RCC 7860 (cell line): ENCODE data around the gene PEX3.
"Not testable (repeated sequence)": the region's sequence is repeated elsewhere in the genome, so short reads cannot be mapped to it uniquely, and the experiment has no call there.

Experiments
- DNase-seq: peaks from one replicate; pipeline ENCODE4 v3.0.0-alpha.2; 2015; ENCODE audit warnings: low spot score
- FAIRE-seq: peaks from 2 replicates; lab custom pipeline; 2012; peaks lifted over from hg19 to GRCh38; lab: Jason Lieb, UNC

PEX3 gene

DNA sequence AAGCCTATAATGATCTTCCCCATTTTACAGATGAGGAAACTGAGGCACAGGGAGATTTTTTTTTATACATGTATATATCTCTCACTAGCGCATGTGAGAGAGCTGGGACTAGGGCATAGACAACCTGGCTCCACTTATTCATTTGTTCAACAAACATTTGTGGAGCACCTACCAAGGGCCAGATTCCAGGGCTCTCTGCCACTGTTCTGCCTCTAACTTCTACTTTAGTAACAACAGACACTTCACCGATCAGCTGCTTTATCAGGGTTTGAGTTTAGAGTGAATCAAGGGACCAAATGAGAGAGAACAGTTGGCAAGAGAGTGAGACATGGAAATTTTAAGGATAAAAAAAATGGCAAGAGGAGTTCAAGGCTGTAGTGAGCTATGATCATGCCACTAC, 7.5 kb upstream of the PEX3 start:
- DNase-seq (no peak), FAIRE-seq (no peak)

DNA sequence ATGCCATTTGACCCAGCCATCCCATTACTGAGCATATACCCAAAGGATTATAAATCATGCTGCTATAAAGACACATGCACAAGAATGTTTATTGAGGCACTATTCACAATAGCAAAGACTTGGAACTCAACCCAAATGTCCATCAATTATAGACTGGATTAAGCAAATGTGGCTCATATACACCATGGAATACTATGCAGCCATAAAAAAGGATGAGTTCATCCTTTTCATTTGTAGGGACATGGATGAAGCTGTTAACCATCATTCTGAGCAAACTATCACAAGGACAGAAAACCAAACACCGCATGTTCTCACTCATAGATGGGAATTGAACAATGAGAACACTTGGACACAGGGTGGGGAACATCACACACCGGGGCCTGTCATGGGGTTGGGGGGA, 2.7 kb upstream of the PEX3 start:
- DNase-seq, FAIRE-seq: not testable (repeated sequence)

DNA sequence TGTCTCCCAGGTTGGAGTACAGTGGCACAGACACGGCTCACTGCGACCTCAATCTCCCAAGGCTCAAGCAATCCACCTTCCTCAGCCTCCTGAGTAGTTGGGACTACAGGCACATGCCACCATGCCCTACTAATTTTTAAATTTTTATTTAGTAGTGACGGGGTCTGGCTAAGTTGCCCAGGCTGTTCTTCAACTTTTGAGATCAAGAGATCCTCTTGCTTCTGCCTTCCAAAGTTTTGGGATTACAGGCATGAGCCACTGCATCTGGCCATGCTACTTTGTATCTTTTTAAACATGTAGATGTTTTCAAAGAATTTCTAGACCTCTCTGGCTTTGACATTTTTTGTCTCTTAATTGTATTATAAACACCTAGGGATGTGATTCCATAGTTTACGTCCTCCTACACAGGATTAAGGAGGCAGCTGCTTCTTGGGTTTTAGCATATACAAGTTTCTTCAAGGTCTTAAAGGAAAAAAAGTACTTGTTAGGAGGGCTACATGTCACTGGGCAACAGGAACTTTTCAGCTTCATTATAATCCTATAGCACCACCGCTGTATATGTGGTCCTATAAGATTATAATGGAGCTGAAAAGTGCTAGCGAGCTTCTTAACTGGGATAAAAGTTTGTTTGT, 1.4 kb upstream of the PEX3 start:
- DNase-seq (no peak), FAIRE-seq (no peak)

DNA sequence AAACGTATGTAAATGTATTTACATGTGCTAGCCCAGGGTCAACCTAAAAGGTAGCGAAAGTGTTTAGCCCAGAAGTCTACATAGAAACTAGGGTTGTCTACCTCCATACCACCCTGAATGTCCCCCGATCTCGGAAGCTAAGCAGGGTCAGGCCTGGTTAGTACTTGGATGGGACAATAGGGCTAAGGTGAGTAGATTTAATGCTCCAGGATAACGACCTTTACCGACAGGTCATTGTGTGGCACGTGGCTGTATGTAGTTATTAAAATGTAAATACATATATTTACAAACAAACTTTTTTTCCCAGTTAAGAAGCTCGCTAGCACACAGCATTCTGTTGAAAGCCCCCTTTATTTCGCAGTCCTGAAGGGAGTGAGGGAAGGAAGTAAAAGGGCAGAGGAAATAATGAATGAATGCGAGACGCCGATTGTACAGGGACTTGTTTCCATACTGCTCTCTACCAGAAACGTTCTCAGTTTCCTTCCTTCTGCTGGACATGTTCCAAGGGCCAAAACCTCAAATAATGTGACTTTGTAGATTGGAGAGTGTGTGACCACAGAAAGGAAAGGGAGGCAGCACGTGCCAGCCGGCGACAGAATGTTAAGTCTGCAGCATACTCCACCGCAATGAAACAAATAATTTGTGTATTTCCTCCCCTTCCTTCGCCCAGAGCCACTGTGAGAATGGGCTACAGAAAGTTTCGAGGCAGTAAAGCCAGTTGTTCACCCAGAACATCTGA, 722 bp upstream of the PEX3 start:
- FAIRE-seq (no peak), DNase-seq (peak; percentile 25)

DNA sequence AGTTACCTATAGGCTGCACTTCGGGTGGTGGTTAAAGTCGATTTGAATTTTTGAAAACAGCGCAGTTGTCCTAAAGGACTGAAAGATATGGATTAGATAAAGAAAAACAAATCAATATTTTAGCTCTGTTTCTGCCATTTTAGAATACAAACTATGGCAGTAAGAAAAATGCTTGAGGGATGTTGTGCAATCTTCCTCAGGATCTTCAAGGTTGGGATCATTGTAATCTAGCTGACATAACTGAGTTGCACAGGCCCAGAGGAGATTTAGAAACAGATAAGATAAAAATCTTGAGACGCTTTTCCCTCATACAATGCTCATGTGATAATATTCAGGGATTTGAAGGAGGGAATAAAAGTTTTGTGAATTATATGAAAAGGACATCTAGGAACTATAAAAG, 926 bp downstream of the PEX3 start:
- FAIRE-seq (no peak), DNase-seq (no peak)

DNA sequence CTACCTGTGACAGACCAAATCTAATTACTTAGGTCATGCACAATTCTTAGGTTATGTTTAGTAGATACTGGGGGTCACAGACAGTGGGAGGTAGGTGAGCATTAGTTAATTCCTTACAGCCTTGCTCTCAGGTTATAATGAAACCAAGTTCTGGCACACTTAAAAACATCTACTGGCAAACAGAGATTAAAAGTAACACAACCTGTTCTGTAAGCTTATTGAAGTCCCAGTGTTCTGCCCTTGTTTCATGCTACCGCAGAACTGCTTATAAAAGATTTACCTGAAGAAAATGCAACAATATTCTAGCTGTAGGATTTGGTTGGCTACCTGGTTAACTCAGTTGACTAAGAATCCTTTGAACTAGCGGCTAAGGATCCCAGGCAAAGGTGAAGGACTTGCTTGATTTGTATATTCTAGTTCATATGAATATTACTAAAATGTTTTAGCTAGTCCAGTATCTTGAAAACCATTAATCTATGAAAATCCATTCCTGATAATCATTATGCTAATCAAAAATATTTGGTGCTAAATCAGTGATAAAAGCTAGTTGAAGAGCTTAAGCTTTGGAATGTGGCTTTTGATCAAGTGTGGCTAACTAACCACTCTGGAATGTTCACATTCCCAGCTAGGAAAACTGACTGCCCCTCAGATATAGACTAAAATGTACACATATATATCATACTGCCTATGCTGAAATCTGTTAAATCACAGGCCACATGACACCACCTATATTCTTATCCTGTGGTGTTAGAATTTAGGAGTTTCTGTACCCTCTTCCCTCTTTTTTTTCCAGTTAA, 7.2 kb downstream of the PEX3 start:
- FAIRE-seq (peak; percentile 49), DNase-seq (peak; percentile 18)

DNA sequence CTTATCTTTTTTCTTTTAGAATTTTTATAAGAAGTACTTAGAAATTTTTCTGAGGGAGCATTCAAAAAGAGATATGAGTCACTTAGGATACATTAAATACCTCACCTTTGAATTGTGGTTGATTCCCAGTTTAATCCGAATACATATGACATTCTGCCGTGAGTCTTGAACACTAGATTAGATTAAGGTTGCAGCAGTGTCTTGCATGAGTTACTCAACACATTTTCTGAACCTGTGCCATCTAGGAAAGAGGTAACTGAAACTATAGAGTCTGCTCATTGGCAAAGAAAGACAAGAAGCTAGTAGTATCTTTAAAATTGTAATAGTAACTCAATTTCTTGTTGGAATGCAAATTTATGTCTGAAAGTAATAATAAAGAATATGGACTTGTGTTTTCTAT, 14.9 kb downstream of the PEX3 start:
- FAIRE-seq = no peak
- no peak for DNase-seq

DNA sequence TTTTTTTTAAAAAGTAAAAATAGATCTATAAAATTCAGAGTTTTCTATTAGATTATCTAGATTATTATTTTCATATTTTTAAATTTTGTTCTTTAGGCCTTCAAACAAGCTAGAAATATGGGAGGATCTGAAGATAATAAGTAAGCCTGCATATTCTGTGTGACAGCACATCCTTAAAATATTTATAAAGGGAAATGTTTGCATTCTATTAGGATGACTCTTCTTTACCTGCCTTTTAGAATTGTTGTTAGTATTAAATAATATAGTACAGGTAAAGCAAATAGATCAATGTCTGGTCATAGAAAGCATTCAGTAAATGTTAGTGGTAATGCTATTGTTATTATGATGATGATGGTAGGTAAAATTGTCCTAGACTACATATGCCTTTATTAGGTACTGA, 17.4 kb downstream of the PEX3 start:
- FAIRE-seq (no peak), DNase-seq (no peak)

DNA sequence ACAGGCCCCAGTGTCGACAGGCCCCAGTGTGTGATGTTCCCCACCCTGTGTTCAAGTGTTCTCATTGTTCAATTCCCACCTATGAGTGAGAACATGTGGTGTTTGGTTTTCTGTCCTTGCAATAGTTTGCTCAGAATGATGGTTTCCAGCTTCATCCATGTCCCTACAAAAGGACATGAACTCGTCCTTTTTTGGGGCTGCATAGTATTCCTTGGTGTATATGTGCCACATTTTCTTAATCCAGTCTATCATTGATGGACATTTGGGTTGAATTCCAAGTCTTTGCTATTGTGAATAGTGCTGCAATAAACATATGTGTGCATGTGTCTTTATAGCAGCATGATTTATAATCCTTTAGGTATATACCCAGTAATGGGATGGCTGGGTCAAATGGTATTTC, 18.2 kb downstream of the PEX3 start:
- not testable (repeated sequence) for FAIRE-seq, DNase-seq

DNA sequence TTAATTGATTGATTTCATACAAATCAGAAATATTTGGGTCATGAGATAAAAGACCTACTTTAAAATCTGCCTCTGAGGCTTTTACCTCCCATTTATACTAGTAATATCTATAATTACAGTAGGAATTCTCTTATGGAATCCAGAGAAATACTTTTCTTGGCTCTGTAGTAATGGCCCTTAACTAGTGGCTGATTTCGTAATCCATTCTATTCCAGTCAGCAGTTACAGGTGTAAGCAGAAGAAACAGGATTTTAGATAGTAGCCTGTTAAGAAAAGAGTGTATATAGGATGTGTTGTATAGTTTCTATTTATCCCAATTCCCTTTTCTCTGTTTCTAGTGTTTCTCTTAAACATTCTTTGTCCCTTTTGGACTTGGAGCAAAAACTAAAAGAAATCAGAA, 21.2 kb downstream of the PEX3 start:
- FAIRE-seq = no peak

DNA sequence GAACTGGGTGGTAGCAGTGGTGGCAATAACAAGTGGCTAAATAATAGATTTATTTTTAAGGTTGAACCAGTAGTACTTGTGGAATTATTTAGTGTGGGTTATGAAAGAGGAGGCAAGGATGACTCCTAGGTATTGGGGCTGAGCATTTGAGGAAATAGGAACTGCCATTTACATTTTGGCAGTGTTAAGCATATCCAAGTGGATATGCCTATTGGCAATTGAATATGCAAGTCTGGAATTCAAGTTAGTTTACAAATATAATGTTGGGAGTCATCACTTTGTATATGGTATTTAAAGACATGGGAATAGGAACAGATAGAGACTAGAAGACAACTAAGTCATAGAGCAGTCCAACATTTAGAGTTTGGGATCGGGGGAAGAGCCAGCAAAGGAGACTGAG, 25.9 kb downstream of the PEX3 start:
- DNase-seq (no peak), FAIRE-seq (no peak)

More for the DNA sequence above, 21.2 kb downstream of the PEX3 start:
- DNase-seq = no peak

DNA sequence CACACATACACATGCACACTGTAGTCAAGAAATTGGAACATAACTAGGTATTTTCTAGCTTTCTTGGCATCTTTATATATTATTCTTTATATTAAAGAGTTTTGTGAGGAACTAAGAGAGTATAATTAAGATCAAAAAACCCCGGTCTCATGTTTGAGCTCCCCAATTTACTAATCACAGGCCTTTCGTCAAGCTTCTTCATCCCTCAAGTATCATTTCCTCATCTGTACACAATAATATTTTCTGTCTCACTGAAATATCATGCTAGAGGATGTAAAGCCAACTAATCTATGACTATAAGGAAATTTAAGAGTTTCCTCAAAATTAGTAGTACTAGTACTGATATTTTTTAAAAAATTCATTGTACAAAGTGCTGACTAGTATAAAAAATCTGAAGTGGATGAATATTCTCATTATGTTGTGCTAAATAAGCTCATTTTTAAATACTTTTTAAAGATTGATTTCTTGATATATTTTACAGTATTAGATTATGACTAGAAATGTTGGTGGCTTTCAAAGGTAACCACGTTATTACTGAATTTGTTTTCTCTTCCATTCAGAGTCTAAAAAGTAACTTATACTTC, 28.0 kb downstream of the PEX3 start:
- FAIRE-seq = no peak

DNA sequence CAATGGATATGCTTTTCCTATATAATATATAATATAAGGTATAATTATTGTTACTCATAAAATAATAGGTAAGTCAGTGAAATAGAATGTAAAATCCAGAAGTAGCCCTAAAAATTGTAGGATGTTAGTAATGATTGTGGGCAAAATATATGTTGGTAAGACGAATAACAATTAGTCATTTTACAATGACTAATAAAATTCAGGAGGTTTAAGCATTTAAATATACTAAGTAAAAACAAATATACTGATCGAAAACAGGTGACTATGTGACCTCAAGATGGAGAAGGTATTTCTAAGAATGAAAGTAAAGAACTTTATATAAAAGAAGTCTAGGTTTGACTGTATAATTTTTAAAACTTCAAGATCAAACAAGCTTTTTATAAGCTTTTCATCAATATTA, 32.0 kb downstream of the PEX3 start:
- no peak for DNase-seq
- no peak for FAIRE-seq

More for the DNA sequence above, 28.0 kb downstream of the PEX3 start:
- DNase-seq = no peak

DNA sequence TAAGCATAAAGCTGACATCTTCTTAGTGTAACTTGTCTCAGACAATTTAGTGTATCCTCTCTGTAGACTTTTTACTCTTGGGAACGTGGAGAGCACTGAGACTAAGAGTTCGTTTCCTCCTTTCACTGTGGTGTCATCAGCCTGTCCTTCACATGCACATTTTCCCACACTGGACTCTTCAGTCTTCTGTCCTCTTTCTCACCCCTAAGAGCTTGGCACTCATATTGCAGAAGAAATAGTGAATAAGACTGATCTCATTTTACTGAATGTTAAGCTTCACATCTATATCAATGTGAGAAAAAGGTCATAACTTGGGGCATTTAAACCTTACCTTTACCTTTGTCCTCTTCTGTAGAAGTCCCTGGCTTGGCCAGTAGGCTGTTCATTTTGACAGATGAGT, 35.4 kb downstream of the PEX3 start:
- DNase-seq = no peak
- FAIRE-seq = no peak

DNA sequence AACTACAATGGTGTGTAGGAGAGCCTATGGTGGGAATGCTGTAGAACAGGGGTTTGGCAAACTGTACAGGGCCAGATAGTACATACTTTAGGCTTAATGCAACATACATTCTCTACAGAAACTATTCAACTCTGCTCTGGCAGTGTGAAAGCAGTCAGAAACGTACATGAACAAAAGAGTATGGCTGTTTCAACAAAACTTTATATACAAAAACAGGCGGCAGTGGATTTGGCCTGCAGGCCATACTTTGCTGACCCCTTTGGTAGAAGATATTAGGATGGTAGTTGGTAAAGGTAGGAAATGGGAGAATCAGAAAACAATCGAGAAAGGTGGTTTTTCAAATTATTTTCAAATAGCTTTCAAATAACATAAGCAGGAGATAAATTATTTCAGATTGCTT, 36.1 kb downstream of the PEX3 start:
- no peak for FAIRE-seq
- no peak for DNase-seq

DNA sequence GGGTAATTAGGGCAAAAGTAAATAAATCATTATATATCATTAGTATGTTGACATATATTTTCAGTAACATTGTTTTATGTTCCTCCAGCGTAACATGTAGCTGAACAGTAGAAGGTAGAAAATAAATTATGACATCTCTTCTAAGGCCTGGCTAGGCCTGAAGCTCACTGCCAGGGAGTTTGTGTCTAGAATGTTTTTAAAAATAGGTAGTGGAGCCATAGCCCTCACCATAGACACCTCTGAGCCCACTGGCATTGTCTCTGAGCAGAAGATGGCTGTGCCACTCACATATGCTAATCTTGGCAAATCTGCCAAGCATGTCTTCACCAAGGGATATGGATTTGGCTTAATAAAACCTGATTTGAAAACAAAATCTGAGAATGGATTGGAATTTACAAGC, 39.6 kb downstream of the PEX3 start:
- DNase-seq (no peak), FAIRE-seq (no peak)

DNA sequence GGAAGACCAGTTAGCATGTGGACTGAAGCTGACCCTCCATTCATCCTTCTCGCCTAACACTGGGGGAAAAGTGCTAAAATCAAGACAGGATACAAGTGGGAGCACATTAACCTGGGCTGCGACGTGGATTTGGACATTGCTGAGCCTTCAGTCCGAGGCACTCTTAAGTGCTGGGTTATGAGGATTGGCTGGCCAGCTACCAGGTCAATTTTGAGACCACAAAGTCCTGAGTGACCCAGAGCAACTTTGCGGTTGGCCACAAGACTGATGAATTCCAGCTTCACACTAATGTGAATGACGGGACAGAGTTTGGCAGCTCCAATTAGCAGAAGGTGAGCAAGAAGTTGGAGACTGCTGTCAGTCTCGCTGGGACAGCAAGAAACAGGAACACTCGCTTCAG, 40.2 kb downstream of the PEX3 start:
- DNase-seq = no peak
- FAIRE-seq = no peak

DNA sequence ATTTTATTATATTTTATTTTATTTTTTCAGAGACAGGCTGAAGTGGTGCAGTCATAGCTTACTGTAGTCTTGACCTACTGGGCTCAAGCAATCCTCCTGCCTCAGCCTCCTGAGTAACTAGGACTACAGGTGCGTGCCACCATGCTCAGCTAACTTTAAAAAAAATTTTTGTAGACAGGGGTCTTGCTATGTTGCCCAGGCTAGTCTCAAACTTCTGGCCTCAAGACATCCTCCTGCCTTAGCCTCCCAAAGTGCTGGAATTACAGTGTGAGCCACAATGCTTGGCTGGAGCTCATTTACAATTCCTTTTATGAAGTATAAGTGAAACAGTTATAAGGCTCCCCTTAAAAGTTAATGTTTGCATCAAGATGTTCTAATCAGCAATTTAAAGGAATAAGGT, 46.4 kb downstream of the PEX3 start:
- no peak for DNase-seq
- FAIRE-seq = no peak

DNA sequence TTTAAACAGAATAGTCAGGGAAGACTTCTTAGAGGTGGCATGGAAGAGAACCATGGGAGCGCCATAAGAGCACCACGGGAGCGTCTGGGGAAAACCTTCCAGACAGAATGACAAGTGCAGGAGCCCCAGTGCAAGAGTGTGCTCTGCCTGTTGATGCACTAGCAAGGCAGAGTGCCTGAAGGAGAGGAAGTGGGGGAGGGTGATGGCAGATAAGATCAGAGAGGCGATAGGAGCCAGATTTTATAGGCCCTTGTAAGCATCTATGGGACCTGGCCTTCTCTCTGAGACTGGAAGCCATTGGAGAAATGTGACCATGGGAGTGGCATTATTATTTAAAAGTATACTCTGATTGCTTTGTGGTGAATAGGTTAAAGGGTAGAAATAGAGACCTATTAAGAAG, 47.8 kb downstream of the PEX3 start:
- no peak for FAIRE-seq
- DNase-seq = no peak

DNA sequence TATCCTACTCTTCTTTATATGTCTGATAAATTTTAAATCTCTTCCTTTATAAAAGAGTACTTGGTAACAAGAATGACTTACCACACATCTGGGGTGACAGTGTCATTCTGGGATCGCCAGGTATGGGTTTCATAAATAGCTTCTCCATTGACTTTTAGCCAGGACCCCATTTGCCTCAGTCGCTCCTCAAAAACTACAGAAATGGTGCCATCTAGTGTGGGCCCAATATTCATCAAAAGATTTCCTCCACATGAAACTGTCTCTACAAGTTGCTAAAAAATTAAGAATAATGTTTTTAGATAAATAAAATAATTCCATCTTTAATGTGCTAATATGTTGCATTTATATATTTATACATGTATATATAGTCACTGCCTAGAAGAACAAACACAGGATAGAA, 51.2 kb downstream of the PEX3 start:
- FAIRE-seq = no peak

DNA sequence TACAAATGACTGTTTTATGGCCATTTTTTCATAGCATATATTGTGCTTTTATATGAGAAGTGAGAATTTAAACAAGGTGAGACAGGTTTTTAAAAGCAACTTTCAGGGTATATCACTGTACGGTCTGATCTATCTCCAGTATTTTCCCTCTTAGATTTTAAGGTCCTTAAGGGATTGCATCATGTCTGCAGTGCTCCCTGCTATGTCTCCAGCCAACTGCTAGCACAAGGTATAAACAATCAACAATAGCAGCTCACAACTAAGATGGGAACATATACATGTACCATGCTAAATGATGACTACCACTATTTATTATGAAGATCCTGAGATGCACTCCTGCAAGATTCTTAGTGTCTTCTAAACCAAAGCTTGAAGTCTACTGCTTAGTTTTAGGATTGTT, 53.8 kb downstream of the PEX3 start:
- DNase-seq (no peak), FAIRE-seq (no peak)

More for the DNA sequence above, 51.2 kb downstream of the PEX3 start:
- DNase-seq = no peak

DNA sequence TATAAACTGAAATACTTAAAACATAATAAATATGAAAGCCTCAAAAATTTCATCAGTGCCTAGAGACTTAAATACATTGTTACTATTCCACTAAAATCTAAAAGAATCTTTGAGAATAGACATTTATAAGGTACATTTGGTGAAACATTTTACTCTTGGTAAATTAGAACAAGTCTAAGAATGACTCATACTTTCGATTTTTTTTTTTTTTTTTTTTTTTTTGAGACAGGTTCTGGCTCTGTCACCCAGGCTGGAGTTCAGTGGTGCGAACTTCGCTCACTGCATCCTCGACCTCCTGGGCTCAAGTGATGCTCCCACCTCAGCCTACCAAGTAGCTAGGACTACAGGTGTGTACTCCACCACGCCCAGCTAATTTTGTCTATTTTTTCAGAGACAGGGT, 54.5 kb downstream of the PEX3 start:
- no peak for FAIRE-seq
- DNase-seq = no peak
